Epithelial cell of proximal tubule (primary cell): ENCODE results near the gene ACACA. TPM values are rescaled to one million over a fixed set of nuclear protein-coding genes. Genes with fewer than 3 reads are reported as not detected.

Source experiments
- DNase-seq: peaks from one replicate; pipeline ENCODE4 v3.0.0-alpha.2; 2011; ENCODE audit warnings: low read depth
- H3K4me3 ChIP-seq: 2 replicates; pipeline ENCODE4 v1.5.1; 2011; ENCODE audit warnings: low read depth, mild to moderate bottlenecking, low read length
- total RNA-seq: library from RNA; depleted of rRNA; stranded (reverse); fragments of >200 nt; gene quantifications from 2 replicates; pipeline ENCODE4 v1.2.3, GENCODE V29; 2015
- TF ChIP-seq, protein P1 (sequence below): conservative IDR thresholded peaks from 2 replicates; pipeline ENCODE4 v1.5.1; 2012; ENCODE audit warnings: low read depth, mild to moderate bottlenecking, low read length

ACACA gene
- total RNA-seq, 1 donor from 2014 or later: 26.4 TPM

DNA sequence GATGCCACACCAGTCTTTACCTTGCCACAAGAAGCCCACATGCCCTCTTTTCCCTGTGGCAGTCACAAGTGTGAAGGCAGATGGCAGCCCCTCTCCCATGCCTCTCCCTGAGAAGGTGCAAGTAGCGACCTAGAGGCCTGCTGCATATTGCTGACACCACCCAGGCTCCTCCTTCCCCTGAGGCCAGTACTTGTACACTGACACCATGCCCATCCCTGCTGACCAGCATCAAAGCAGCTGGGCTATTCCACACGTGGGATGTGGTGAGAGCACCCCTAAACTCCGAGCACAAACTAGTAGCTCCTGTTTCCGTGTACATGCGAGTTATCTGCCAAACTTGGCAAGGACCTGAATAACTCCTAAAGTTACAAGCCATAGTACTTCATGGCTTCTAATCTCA, 308.5 kb downstream of the ACACA start:
- TF ChIP-seq, protein P1, sequence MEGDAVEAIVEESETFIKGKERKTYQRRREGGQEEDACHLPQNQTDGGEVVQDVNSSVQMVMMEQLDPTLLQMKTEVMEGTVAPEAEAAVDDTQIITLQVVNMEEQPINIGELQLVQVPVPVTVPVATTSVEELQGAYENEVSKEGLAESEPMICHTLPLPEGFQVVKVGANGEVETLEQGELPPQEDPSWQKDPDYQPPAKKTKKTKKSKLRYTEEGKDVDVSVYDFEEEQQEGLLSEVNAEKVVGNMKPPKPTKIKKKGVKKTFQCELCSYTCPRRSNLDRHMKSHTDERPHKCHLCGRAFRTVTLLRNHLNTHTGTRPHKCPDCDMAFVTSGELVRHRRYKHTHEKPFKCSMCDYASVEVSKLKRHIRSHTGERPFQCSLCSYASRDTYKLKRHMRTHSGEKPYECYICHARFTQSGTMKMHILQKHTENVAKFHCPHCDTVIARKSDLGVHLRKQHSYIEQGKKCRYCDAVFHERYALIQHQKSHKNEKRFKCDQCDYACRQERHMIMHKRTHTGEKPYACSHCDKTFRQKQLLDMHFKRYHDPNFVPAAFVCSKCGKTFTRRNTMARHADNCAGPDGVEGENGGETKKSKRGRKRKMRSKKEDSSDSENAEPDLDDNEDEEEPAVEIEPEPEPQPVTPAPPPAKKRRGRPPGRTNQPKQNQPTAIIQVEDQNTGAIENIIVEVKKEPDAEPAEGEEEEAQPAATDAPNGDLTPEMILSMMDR: no peak
- H3K4me3 ChIP-seq: no peak overlapping the region
- DNase-seq: no peak

DNA sequence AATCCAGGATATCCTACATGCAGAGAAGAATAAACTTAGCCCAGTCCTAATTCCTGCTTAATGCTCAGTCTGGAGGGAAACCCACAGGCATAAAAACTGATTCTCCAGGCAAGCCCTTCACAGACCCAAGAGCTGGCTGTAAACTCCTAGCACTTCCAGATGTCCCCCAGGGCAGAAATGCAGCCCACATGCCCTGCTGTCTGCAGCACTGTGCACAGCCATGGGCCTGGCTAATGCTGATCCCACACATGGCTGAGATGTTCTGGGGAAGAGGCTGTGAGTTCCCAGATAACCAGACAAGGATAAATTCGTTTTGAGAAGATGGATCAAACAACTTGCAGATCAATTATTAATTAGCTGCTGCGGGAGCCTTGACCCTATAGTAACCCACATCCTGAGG, 309.5 kb downstream of the ACACA start:
- no peak overlapping the region for H3K4me3 ChIP-seq
- no peak for DNase-seq
- TF ChIP-seq, protein P1: no peak

DNA sequence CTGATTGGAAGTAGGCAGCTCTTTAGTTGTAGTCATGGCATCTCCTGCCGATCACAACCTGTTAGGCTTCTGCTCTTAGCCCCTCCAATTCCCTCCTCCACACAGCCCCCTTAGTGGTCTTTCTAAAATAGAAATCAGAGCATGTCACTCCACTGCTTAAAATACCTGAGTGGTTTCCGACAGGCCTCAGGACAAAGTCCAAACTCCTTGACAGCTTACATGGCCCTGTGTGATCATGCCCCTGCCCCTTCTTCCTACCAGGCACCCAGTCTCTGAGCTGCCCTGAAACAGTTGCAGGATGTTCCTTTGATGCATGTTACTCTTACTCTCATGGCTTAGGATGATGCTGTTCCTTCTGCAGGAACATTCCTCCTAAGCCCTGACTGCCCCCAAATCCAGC, 310.6 kb downstream of the ACACA start:
- DNase-seq: no peak
- TF ChIP-seq, protein P1: no peak
- H3K4me3 ChIP-seq: no peak overlapping the region

DNA sequence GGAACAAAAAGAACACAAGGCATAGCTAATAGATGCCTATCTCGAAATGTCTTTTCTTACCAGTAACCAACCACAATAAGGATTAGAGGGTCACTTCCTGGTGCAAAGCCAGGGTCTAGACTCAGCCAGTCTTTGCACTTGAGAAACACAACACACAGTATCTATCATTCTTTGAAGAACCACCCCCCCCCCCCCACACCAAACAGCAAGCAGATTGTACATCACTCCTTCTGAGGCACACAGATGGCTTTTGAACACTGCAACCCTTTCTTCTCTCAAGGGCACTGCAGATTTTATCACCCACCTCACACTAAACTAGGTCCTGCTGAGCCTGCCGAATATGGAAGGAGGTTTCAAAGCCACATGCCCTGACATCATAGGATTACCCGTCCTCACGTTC, 312.2 kb downstream of the ACACA start:
- DNase-seq: no peak
- TF ChIP-seq, protein P1: no peak
- no peak overlapping the region for H3K4me3 ChIP-seq

DNA sequence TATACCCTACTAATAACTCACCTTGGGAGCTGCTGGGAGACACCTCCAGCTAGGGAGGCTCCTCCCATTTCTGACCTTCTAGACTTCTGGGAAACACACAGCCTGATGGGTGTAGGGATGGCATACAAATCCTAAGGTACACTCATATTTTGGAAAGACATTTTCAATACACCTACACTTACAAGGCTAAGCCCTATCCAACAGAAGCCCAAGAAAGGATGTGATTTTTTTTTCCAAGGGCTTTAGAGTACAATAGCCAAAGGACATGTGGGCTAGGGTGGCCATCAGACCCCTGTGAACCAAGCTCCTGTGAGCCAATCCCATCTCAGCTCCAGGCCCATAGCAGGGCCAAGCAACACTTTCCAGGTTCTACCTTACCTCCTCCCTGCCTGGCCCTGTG, 313.9 kb downstream of the ACACA start:
- no peak overlapping the region for H3K4me3 ChIP-seq
- no peak for DNase-seq
- TF ChIP-seq, protein P1: no peak

DNA sequence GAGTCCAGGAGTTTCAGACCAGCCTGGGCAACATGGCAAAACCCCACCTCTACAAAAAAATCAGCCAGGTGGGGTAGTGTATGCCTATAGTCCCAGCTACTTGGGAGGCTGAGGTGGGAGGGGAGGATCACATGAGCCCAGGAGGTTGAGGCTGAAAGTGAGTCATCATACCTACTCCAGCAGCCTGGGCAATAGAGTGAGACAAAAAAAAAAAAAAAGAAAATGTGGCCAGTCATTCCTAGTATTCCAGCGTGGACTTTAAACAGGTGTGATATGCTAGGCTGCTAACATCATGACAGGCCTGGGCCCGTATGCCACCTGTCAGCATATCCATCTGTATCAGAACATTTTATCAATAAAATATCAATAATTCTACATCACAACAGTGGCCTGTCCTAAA, 314.6 kb downstream of the ACACA start:
- DNase-seq: peak; percentile 59
- no peak overlapping the region for H3K4me3 ChIP-seq
- TF ChIP-seq, protein P1: no peak

DNA sequence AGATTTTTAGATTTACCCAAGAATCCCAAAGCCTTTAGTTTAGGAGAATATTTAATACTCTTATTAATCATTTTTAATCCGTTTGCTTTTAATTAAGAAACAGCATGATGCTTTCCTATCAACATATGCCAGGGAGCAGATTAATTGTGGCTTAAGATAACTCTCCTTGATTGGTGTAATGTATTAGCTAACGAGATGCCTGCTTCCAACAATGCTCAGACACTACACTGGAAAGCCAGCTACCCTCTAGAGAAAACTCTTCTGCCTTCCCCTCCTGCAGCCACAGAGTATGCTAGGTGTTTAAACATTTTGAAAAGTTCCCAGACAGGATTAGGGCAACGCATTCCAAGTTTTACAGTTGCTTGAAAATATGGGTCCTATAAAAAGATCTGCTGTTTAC, 315.7 kb downstream of the ACACA start:
- TF ChIP-seq, protein P1: no peak
- no peak overlapping the region for H3K4me3 ChIP-seq
- no peak for DNase-seq
